Measurements from ENCODE around the gene GPC5. TPM values are rescaled to one million over a fixed set of nuclear protein-coding genes. Genes with fewer than 3 reads are reported as not detected.

The GPC5 gene
- total and polyA plus RNA-seq, 2 of the 8 experiments (the other 6 are each of a cell fraction or from before 2014, with no cell fraction given) = 0.20 to 0.39 TPM

- no peak overlapping the region for H3K18ac ChIP-seq (ENCODE audit: extremely low read depth, low read length)
- H4K91ac ChIP-seq (replicated peaks; ENCODE audit: insufficient read length, low read length) = no peak overlapping the region
- H3K4ac ChIP-seq (replicated peaks; ENCODE audit: insufficient read length, low read depth, low read length) = no peak overlapping the region
- no peak overlapping the region for H3K4me3 ChIP-seq (ENCODE audit: extremely low read depth in 1 of 4, insufficient read depth in 2 of 4, low read depth in 3 of 4, low read length in 4 of 4)
- no peak overlapping the region for H2BK12ac ChIP-seq (ENCODE audit: low read depth, low read length)
- H4K20me1 ChIP-seq (replicated peaks in 1 of 2; ENCODE audit: control insufficient read depth in 1 of 2, insufficient read depth in 2 of 2, low read length in 2 of 2) = no peaks in the 10 kb centered on the region
- no peak overlapping the region for H2BK120ac ChIP-seq (replicated peaks; ENCODE audit: low read depth, low read length)
- no peak overlapping the region for H3K14ac ChIP-seq (ENCODE audit: insufficient read length)
- FAIRE-seq = no peak
- no peaks in the 10 kb centered on the region for H3K36me3 ChIP-seq (ENCODE audit: control insufficient read depth in 2 of 4, insufficient read depth in 4 of 4, low read length in 3 of 4)
- H2AK5ac ChIP-seq (ENCODE audit: low read depth, low read length) = no peak overlapping the region
- no peaks in the 10 kb centered on the region for H3K4me1 ChIP-seq (replicated peaks in 1 of 4; ENCODE audit: control insufficient read depth in 3 of 4, insufficient read depth in 4 of 4, low read length in 3 of 4)
- H4K8ac ChIP-seq (ENCODE audit: extremely low read depth, insufficient read depth, low read length) = no peak overlapping the region
- no peak overlapping the region for H3K23ac ChIP-seq (ENCODE audit: insufficient read length)
- no peaks in the 10 kb centered on the region for H3K79me2 ChIP-seq (ENCODE audit: control insufficient read depth in 1 of 2, insufficient read depth in 2 of 2, low read length in 2 of 2)
- no peak overlapping the region for H2BK5ac ChIP-seq (ENCODE audit: low read depth, low read length)
- no peak for TF ChIP-seq POU5F1 (IDR thresholded peaks at IDR 0.05; ENCODE audit: low read depth, low read length)
- no peak overlapping the region for H2AFZ ChIP-seq (ENCODE audit: low read length)
- no peak overlapping the region for H3K27ac ChIP-seq (ENCODE audit: low read depth, low read length)
- ChIA-PET CTCF (ENCODE audit: partially characterized antibody) (no interaction called here), POLR2A (ENCODE audit: partially characterized antibody) (interaction anchor here (0.8 kb wide), 1 partner anchor 164 kb away, joined by 3 read pairs; no protein-coding TSS in a partner anchor)
- H3K56ac ChIP-seq (replicated peaks; ENCODE audit: insufficient read length, low read depth, low read length) = no peak overlapping the region
- no peak overlapping the region for H3K9ac ChIP-seq (replicated peaks in 1 of 4; ENCODE audit: extremely low read depth in 1 of 4, low read depth in 3 of 4, low read length in 3 of 4)
- DNase-seq (ENCODE audit: low read depth in 1 of 2, low spot score in 2 of 2) = no peak
- H3K4me2 ChIP-seq (ENCODE audit: insufficient read depth in 1 of 2, low read depth in 2 of 2, low read length in 2 of 2) = no peak overlapping the region
- no peaks in the 10 kb centered on the region for H3K27me3 ChIP-seq (replicated peaks in 1 of 4; ENCODE audit: control insufficient read depth in 3 of 4, extremely low read depth in 1 of 4, insufficient read depth in 3 of 4, low read length in 3 of 4)
- no peak overlapping the region for H2BK20ac ChIP-seq (ENCODE audit: low read length)
- WGBS, 2 experiments (ENCODE audit: extremely low coverage in 1 of 2, insufficient coverage in 1 of 2, insufficient read length in 1 of 2, insufficient replicate concordance in 2 of 2, low coverage in 1 of 2, low lambda C conversion rate in 2 of 2, missing lambda C conversion rate in 1 of 2) = 85% methylated on average over 3 of the region's 3 CpGs; no CpG with 5 or more reads in 1 of the 2 experiments
- no peak overlapping the region for H2BK15ac ChIP-seq (ENCODE audit: low read length)
- no peaks in the 10 kb centered on the region for H3K23me2 ChIP-seq (ENCODE audit: low read depth, low read length)
- no peak overlapping the region for H4K5ac ChIP-seq (ENCODE audit: insufficient read length, low read depth, low read length)
- H3K79me1 ChIP-seq (ENCODE audit: low read depth, low read length) = no peaks in the 10 kb centered on the region
- H3K9me3 ChIP-seq (ENCODE audit: insufficient read depth in 2 of 2, low read depth in 1 of 2, low read length in 1 of 2) = no peaks in the 10 kb centered on the region
Measured at GRCh38 chr13:92473765-92474475, 1075.5 kb downstream of the GPC5 start.

Measured in H1 (cell line).